Stimulated activated CD8-positive, alpha-beta memory T cell treated with anti-CD3 and anti-CD28 coated beads, Interleukin-4, amount 100 ng/mL, for 48 hours (primary cell): Measurements from ENCODE around the gene ZNF311.

ENCODE experiments used
- DNase-seq: peaks from one replicate; pipeline ENCODE4 v3.0.0-alpha.2; 2020

ZNF311 gene

GRCh38 chr6:29005183-29005885, at the start of gene ZNF311:
ZNF311 (minus strand) TSS chr6:29005315; CDS start chr6:29003954, 1,361 bp downstream.
- peak; percentile 52 for DNase-seq

GRCh38 chr6:29051680-29052079, 46.6 kb upstream of the ZNF311 start:
- DNase-seq: no peak

GRCh38 chr6:29045075-29045474, 40.0 kb upstream of the ZNF311 start, which contains the start of gene OR2W1:
OR2W1 (minus strand) TSS chr6:29045175; CDS start chr6:29045175, 0 bp downstream.
- DNase-seq: no peak

GRCh38 chr6:29035951-29036350, 30.8 kb upstream of the ZNF311 start:
- DNase-seq: no peak

GRCh38 chr6:29028821-29029220, 23.7 kb upstream of the ZNF311 start:
- no peak for DNase-seq

- DNase-seq: no peak
Observed at GRCh38 chr6:29025927-29026585, 20.9 kb upstream of the ZNF311 start.

GRCh38 chr6:29021434-29021833, 16.3 kb upstream of the ZNF311 start:
- no peak for DNase-seq

GRCh38 chr6:29019629-29020028, 14.5 kb upstream of the ZNF311 start:
- no peak for DNase-seq

- DNase-seq: no peak
Observed at GRCh38 chr6:29017428-29017802, 12.3 kb upstream of the ZNF311 start.

- DNase-seq: peak; percentile 90
Observed at GRCh38 chr6:29016559-29017427, 11.7 kb upstream of the ZNF311 start.

GRCh38 chr6:29014729-29015608, 9.9 kb upstream of the ZNF311 start:
- DNase-seq: no peak

GRCh38 chr6:29011276-29011734, 6.2 kb upstream of the ZNF311 start:
- peak; percentile 61 for DNase-seq

GRCh38 chr6:29009358-29009757, 4.2 kb upstream of the ZNF311 start:
- no peak for DNase-seq

GRCh38 chr6:29008089-29008488, 3.0 kb upstream of the ZNF311 start:
- DNase-seq: no peak

GRCh38 chr6:28996844-28997510, 8.1 kb downstream of the ZNF311 start:
- DNase-seq: no peak

GRCh38 chr6:28995093-28995650, 9.9 kb downstream of the ZNF311 start:
- DNase-seq: no peak

- DNase-seq: peak; percentile 85
Observed at GRCh38 chr6:28988536-28989311, 16.4 kb downstream of the ZNF311 start.

- no peak for DNase-seq
Observed at GRCh38 chr6:28985462-28986164, 19.5 kb downstream of the ZNF311 start.

- DNase-seq: no peak
Observed at GRCh38 chr6:28983838-28984237, 21.3 kb downstream of the ZNF311 start.
